ENCODE data around the gene MYO7A. TPM values are rescaled to one million over a fixed set of nuclear protein-coding genes. Genes with fewer than 3 reads are reported as not detected.

The MYO7A gene
- total RNA-seq, 1 donor from 2014 or later = not detected

DNA sequence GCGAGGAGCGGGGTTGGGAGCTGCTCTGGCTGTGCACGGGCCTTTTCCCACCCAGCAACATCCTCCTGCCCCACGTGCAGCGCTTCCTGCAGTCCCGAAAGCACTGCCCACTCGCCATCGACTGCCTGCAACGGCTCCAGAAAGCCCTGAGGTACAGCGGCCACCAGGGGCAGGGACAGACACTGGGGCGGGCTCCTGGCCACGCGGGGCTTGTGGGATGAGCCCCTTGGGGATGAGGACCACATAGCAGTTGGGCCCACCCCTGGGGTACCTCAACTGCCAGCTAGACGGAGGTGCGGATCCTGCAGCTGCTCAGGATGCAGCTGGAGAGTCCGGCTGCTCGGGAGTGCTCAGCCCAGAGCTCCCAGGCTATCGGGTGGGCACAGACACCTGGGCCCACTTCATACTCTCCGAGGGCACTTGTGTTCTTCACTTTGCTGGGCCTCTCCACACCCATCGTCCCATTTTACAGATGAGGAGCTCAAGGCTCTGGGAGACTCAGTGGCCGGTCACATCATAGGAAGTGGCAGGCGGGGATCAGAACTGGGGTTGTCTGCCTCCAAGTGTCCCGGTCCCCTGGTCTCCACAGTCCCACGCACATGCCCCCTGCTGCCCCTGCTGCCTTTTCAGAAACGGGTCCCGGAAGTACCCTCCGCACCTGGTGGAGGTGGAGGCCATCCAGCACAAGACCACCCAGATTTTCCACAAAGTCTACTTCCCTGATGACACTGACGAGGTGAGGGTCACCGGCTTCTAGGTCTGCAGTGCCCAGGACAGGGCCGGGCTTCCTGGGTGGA, 77.6 kb downstream of the MYO7A start:
- no peak overlapping the region for H3K4me3 Mint-ChIP-seq (ENCODE audit: unreplicated experiment)
- no peak overlapping the region for H3K27ac Mint-ChIP-seq (ENCODE audit: unreplicated experiment)
- no peaks in the 10 kb centered on the region for H3K36me3 Mint-ChIP-seq (ENCODE audit: unreplicated experiment)
- TF ChIP-seq, protein P1, sequence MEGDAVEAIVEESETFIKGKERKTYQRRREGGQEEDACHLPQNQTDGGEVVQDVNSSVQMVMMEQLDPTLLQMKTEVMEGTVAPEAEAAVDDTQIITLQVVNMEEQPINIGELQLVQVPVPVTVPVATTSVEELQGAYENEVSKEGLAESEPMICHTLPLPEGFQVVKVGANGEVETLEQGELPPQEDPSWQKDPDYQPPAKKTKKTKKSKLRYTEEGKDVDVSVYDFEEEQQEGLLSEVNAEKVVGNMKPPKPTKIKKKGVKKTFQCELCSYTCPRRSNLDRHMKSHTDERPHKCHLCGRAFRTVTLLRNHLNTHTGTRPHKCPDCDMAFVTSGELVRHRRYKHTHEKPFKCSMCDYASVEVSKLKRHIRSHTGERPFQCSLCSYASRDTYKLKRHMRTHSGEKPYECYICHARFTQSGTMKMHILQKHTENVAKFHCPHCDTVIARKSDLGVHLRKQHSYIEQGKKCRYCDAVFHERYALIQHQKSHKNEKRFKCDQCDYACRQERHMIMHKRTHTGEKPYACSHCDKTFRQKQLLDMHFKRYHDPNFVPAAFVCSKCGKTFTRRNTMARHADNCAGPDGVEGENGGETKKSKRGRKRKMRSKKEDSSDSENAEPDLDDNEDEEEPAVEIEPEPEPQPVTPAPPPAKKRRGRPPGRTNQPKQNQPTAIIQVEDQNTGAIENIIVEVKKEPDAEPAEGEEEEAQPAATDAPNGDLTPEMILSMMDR (IDR thresholded peaks at IDR 0.05) = no peak
- H3K27me3 Mint-ChIP-seq (ENCODE audit: unreplicated experiment) = no peaks in the 10 kb centered on the region
- H3K9me3 Mint-ChIP-seq (ENCODE audit: unreplicated experiment) = no peaks in the 10 kb centered on the region
- no peaks in the 10 kb centered on the region for H3K4me1 Mint-ChIP-seq (ENCODE audit: unreplicated experiment)
- peak; percentile 82 for DNase-seq (ENCODE audit: extremely low spot score, unreplicated experiment)

DNA sequence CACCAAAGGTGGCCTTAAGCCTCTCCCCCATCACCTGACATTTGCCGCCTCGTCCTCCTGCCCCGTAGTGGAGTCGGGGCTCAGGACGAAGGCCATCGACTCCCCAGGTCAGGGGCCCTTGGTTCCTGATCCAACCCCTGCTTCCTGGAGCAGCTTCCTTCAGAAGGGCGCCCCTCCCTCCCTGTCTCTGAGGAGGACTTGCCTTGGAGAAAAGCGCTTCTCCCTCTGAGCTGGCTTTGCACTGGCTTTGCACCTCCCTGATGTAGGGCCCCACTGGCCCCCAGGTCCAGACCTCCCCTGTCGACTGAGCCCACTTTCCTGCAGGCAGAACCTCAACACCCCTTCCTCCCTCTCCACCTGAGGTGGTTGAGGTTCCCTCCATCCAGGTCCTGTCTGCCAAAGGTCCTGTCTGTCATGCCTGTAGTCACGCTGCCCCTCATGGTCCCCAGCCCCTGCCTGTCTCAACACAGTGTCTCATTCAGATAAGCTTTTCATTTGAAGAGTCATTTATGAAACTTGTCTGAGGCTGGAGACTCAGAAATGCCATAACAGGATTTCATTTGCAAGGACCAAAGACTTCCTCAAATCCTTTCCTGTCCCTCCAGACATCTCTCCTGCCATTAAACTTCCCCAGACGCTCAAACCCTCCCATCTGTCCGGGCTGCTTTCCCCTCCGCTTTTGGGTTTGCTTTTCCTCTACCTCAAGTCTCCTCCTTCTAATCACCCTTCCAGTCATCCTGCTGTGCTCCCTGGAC, 78.4 kb downstream of the MYO7A start:
- Mint-ChIP-seq H3K4me1 (ENCODE audit: unreplicated experiment) (no peaks in the 10 kb centered on the region), H3K27me3 (ENCODE audit: unreplicated experiment) (no peaks in the 10 kb centered on the region), H3K27ac (ENCODE audit: unreplicated experiment) (no peak overlapping the region), H3K4me3 (ENCODE audit: unreplicated experiment) (no peak overlapping the region), H3K9me3 (ENCODE audit: unreplicated experiment) (no peaks in the 10 kb centered on the region), H3K36me3 (ENCODE audit: unreplicated experiment) (no peaks in the 10 kb centered on the region)
- TF ChIP-seq, protein P1 (IDR thresholded peaks at IDR 0.05) = no peak
- no peak for DNase-seq (ENCODE audit: extremely low spot score, unreplicated experiment)

DNA sequence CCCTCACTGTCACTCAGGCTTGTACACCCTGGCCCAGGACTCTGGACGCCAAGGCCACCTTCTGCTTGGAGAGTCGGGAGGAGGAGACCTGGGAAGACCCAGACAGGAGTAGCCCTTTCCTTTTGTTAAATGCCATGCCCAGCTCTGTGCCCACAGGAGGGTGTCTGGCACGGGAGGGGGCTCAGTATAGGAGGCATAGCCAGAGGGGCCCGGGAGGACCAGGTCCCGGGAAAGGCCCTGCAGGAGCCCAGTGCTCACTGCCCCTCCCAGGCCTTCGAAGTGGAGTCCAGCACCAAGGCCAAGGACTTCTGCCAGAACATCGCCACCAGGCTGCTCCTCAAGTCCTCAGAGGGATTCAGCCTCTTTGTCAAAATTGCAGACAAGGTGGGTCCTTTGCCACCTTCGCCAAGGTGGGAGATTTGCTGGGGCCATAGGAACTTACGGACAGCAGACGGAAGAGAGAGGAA, 79.0 kb downstream of the MYO7A start:
- TF ChIP-seq, protein P1 (IDR thresholded peaks at IDR 0.05) = no peak
- H3K4me1 Mint-ChIP-seq (ENCODE audit: unreplicated experiment) = no peaks in the 10 kb centered on the region
- no peaks in the 10 kb centered on the region for H3K36me3 Mint-ChIP-seq (ENCODE audit: unreplicated experiment)
- no peaks in the 10 kb centered on the region for H3K9me3 Mint-ChIP-seq (ENCODE audit: unreplicated experiment)
- H3K27ac Mint-ChIP-seq (ENCODE audit: unreplicated experiment) = no peak overlapping the region
- no peak overlapping the region for H3K4me3 Mint-ChIP-seq (ENCODE audit: unreplicated experiment)
- DNase-seq (ENCODE audit: extremely low spot score, unreplicated experiment) = peak; percentile 69
- H3K27me3 Mint-ChIP-seq (ENCODE audit: unreplicated experiment) = no peaks in the 10 kb centered on the region

DNA sequence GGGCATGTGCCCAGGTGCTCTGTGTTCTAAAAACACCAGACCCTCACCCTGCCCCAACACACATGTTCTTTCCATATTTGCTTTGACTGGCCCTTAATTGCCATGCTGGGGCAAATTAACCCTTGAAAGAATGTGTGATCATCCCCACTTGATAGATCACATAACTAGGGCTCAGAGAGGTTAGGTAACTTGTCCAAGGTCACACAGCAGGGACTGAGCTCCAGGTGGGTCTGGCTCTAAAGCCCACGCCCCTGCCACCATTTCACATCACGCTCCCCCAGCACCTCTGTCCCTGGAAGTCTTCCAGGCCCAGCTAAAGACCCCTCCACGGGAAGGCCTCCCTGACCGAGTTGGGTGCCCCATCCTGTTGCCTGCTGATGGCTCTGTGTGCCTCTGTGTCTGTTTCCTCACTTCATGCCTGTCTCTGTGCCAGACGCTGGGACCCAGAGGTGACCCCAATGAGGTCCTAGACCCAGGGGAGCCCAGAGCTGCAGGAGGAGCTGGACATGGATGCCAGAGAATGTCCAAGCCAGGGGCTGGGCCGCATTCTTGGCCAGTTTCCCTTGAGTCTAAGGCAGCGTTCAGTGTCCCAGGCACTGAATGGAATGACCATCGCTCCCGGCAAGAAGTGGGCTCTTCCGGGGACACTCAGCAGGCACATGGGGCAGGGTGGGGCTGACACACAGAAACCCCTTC, 79.7 kb downstream of the MYO7A start:
- DNase-seq (ENCODE audit: extremely low spot score, unreplicated experiment) = peak; percentile 73
- Mint-ChIP-seq H3K27ac (ENCODE audit: unreplicated experiment) (no peak overlapping the region), H3K27me3 (ENCODE audit: unreplicated experiment) (no peaks in the 10 kb centered on the region), H3K4me1 (ENCODE audit: unreplicated experiment) (no peaks in the 10 kb centered on the region), H3K4me3 (ENCODE audit: unreplicated experiment) (no peak overlapping the region), H3K9me3 (ENCODE audit: unreplicated experiment) (no peaks in the 10 kb centered on the region), H3K36me3 (ENCODE audit: unreplicated experiment) (no peaks in the 10 kb centered on the region)
- TF ChIP-seq, protein P1 (IDR thresholded peaks at IDR 0.05) = no peak
